Left lung (tissue), 10 donors: ENCODE results near the gene CASZ1. TPM values are rescaled to one million over a fixed set of nuclear protein-coding genes. Genes with fewer than 3 reads are reported as not detected.

Source experiments
- ATAC-seq: fragments of 200-7000 bp; cut with Tn5 transposase; one replicate; pipeline ENCODE4 v1.9.1; 2020; ENCODE audit warnings: moderate library complexity
- DNase-seq, 4 donors: peaks; one replicate each; pipeline ENCODE4 v3.0.0-alpha.2; 2013 to 2020
- H3K27ac ChIP-seq, 2 donors: fragments of 200-600 bp; sonication (generic) in 1 of 2; one replicate each; pipeline versions ENCODE4 v1.5.0 to v1.8.0; 2020 to 2021
- H3K27me3 ChIP-seq, 2 donors: fragments of 200-600 bp; sonication (generic) in 1 of 2; one replicate each; pipeline versions ENCODE4 v1.5.0 to v1.8.0; 2020 to 2021
- H3K36me3 ChIP-seq, 2 donors: fragments of 200-600 bp; sonication (generic) in 1 of 2; one replicate each; pipeline versions ENCODE4 v1.5.0 to v1.8.0; 2020 to 2021
- H3K4me1 ChIP-seq, 2 donors: fragments of 200-600 bp; one replicate each; pipeline ENCODE4 v1.8.0; 2021
- H3K4me3 ChIP-seq, 2 donors: fragments of 200-600 bp; sonication (generic) in 1 of 2; one replicate each; pipeline versions ENCODE4 v1.5.0 to v1.8.0; 2020 to 2021; ENCODE audit warnings: mild to moderate bottlenecking in 1 of 2
- H3K9me3 ChIP-seq, 2 donors: fragments of 200-600 bp; sonication (generic) in 1 of 2; one replicate each; pipeline versions ENCODE4 v1.5.0 to v1.8.0; 2020 to 2021
- intact Hi-C, 2 donors: fragments of 100-400 bp; cut with DNase I; formaldehyde crosslinking; loops; one replicate each; pipeline versions ENCODE4 v1.11.2 to v1.14.2; 2022
- polyA plus RNA-seq, 6 donors: library from polyadenylated mRNA; unstranded; fragments of 120-200 nt; gene quantifications; one replicate each; pipeline ENCODE4 v1.2.1, GENCODE V29; 2013; ENCODE audit not compliant: insufficient read length in 6 of 6
- total RNA-seq, 2 donors: library from RNA; stranded (reverse); fragmentation: NEBNext Ultra II Directional; extraction: Animal tissue kit (Norgen Biotek cat#: 25700); gene quantifications; one replicate each; pipeline ENCODE4 v1.2.1, GENCODE V29; 2021
- TF ChIP-seq, protein P1 (sequence below), 2 donors: fragments of 200-600 bp; sonication (generic) in 1 of 2; IDR thresholded peaks; one replicate each; pipeline versions ENCODE4 v1.5.0 to v1.8.0; 2021; ENCODE audit warnings: antibody characterized with exemption in 2 of 2
- donor health status: DM: no; HTN: yes; CAD: no.
- donor health status: DM: no; HTN: no; CAD: no.

The CASZ1 gene
- total and polyA plus RNA-seq, 8 donors = 15.1 to 44.0 (median 21.1) TPM

DNA sequence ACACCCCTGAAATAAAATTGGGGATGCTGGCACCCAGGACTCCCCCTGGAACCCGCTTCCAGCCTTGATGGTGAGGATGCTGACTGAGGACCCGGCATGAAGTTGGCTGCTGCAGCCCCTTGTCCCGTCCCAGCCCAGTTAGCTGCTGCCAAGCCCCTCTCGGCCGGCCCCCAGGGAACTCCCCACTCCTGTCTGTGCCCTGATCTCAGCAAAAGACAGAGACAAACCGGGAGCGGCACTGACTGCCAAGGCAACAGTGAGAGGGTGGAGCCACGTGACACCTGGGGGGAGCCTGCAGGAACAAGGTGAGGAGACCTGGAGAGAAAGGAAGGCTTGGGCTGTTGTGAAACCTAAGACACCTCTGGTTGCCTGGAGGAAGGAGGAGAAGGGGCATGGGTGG lies 24.7 kb downstream of the CASZ1 start:
- ATAC-seq (no peak), DNase-seq (peak in 1 of 4 donors; percentile 64)
- Histone ChIP-seq H3K27me3 (no peaks in the 10 kb centered on the region), H3K27ac (no peak overlapping the region), H3K36me3 (no peaks in the 10 kb centered on the region), H3K4me3 (no peak overlapping the region), H3K4me1 (no peaks in the 10 kb centered on the region), H3K9me3 (no peaks in the 10 kb centered on the region)
- intact Hi-C loops = no loop called here
- TF ChIP-seq, protein P1, sequence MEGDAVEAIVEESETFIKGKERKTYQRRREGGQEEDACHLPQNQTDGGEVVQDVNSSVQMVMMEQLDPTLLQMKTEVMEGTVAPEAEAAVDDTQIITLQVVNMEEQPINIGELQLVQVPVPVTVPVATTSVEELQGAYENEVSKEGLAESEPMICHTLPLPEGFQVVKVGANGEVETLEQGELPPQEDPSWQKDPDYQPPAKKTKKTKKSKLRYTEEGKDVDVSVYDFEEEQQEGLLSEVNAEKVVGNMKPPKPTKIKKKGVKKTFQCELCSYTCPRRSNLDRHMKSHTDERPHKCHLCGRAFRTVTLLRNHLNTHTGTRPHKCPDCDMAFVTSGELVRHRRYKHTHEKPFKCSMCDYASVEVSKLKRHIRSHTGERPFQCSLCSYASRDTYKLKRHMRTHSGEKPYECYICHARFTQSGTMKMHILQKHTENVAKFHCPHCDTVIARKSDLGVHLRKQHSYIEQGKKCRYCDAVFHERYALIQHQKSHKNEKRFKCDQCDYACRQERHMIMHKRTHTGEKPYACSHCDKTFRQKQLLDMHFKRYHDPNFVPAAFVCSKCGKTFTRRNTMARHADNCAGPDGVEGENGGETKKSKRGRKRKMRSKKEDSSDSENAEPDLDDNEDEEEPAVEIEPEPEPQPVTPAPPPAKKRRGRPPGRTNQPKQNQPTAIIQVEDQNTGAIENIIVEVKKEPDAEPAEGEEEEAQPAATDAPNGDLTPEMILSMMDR (IDR thresholded peaks at IDR 0.05) = no peak

DNA sequence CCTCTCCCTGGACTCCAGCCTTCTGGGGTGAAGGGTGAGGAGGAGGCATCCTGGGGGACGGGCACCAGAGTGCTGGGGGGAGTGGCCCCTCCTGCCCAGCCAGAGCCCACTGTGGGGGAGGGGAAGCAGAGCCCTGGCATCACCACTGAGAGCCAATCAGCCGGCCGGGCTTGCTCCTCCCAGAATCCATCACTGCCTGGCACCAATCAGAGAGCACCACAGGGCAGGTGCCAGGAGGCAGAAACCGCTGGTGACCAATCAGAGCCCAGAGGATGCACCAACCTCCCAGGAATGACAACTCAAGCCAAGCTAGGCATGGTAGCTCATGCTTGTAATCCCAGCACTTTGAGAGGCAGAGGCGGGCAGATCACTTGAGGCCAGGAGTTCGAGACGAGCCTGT lies 27.9 kb downstream of the CASZ1 start:
- no peaks in the 10 kb centered on the region for H3K36me3 ChIP-seq
- no peaks in the 10 kb centered on the region for H3K27me3 ChIP-seq
- H3K4me1 ChIP-seq = peaks cover 0 to 10% of the 10 kb centered on the region in 2 donors
- H3K4me3 ChIP-seq = no peak overlapping the region
- TF ChIP-seq, protein P1 (IDR thresholded peaks at IDR 0.05) = no peak
- H3K9me3 ChIP-seq = no peaks in the 10 kb centered on the region
- H3K27ac ChIP-seq = no peak overlapping the region
- intact Hi-C loops = no loop called here
- ATAC-seq (no peak), DNase-seq (peak in 1 of 4 donors; percentile 54)

DNA sequence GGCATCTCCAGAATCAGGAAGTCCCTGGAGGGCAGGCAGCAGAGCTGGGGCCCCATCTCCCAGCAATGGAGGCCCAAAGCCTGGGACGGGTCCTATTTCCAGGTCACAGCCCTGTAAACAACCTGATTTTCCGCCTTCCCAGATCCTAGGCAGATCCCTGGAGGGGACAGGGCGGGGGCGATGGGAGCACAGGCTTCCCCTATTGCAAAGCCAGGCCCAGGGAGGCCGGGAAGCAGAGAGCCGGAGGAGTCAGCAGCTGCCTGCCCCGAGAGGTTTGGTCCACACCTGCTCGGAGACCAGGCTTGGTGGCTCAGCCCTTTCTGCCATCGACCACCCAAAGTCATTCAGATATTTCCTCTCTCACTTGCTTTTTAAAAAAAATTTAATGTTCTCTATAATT lies 29.2 kb downstream of the CASZ1 start:
- TF ChIP-seq, protein P1 (IDR thresholded peaks at IDR 0.05) = no peak
- Histone ChIP-seq H3K4me1 (peaks cover 8 to 17% of the 10 kb centered on the region in 2 donors), H3K4me3 (no peak overlapping the region), H3K27ac (no peak overlapping the region), H3K27me3 (no peaks in the 10 kb centered on the region), H3K36me3 (no peaks in the 10 kb centered on the region), H3K9me3 (no peaks in the 10 kb centered on the region)
- ATAC-seq (no peak), DNase-seq (peak in 1 of 4 donors; percentile 73)
- intact Hi-C loops = no loop called here

- Histone ChIP-seq H3K4me3 (no peak overlapping the region), H3K36me3 (no peaks in the 10 kb centered on the region), H3K27ac (no peak overlapping the region), H3K9me3 (no peaks in the 10 kb centered on the region), H3K27me3 (no peaks in the 10 kb centered on the region), H3K4me1 (peaks cover 15 to 31% of the 10 kb centered on the region in 2 donors)
- intact Hi-C loops = no loop called here
- peak in 1 of 4 donors; percentile 47 for DNase-seq
- ATAC-seq = peak; percentile 26
- TF ChIP-seq, protein P1 (IDR thresholded peaks at IDR 0.05) = no peak
These were observed 30.5 kb downstream of the CASZ1 start for GRCh38 chr1:10765734-10766478.

GRCh38 chr1:10765304-10765703 lies 31.1 kb downstream of the CASZ1 start:
- TF ChIP-seq, protein P1 (IDR thresholded peaks at IDR 0.05) = no peak
- Histone ChIP-seq H3K27me3 (no peaks in the 10 kb centered on the region), H3K4me3 (no peak overlapping the region), H3K36me3 (no peaks in the 10 kb centered on the region), H3K27ac (no peak overlapping the region), H3K4me1 (peaks cover 16 to 33% of the 10 kb centered on the region in 2 donors), H3K9me3 (no peaks in the 10 kb centered on the region)
- intact Hi-C loops = no loop called here
- DNase-seq (no peak), ATAC-seq (no peak)
